HG02885 (cell line): ENCODE measurements around the gene CYP46A1.

Source experiments
- ATAC-seq: cut with Tn5 transposase; IDR thresholded peaks from one replicate; pipeline ENCODE4 v1.9.1; 2021; ENCODE audit warnings: mild to moderate bottlenecking; ENCODE audit not compliant: unreplicated experiment, poor library complexity

Gene CYP46A1

DNA sequence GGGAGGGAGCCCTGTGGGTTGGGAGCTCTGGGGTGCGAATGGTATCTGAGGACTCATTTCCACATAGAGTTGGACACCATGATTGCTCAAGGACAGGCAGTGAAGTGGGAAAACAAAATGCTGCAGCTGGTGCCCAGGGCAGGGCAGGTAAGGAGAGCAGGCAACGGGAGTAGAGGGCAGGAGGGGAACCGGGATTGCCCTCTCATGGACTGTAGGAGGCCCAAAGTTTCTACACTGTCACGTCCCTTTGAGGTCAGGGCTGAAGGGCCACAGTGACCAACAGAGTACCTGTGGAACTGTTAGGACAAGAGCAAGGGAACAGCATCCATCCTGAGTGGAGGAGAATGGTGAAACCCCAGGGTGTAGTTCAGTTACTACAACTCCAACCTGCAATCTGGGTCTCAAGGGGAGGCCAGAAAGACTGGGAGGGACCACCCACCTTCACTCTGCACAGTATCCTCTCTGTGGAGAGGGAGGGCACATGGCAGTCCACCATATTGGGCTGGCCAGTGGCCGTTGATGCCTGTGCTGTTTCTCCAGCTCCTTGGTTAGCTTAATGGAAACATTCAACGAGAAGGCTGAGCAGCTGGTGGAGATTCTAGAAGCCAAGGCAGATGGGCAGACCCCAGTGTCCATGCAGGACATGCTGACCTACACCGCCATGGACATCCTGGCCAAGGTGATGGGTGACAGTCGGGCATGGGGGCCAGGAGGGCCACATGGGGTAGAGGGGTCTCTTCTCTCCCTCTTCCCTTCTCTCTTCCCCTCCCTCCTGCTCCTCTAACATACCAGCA is 22.2 kb downstream of the CYP46A1 start:
- ATAC-seq: no peak

DNA sequence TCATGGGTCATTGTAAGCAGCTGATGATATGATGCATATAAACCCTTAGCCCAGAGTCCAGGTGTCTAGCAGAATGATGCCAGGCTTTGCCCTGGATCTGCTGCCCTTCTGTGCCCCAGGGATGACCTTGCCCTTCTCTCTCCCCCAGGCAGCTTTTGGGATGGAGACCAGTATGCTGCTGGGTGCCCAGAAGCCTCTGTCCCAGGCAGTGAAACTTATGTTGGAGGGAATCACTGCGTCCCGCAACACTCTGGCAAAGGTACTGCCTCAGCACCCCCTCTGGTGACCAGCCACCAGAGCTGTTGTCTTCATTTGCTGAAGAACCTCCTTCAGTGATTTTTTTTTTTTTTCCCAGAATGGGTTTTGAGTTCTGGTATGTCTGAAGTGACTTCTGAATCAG is 23.3 kb downstream of the CYP46A1 start:
- no peak for ATAC-seq

DNA sequence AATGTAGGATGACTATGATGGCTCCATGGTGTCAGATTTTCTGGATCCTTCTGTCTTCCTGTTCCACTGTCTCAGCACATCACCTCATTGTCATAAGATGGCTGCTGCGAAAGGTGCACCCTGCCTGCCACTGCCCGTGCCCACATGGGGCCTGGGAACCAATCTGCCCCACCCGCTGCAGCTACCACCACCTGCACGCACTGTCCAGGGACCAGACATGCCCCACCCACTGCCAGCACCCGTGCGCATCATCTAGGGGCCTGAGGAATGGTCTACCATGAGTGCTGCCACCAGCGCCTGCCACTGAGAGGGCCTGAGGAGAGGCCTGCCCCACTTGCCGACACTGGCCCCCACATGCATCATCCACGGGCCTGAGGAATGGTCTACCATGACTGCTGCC is 23.8 kb downstream of the CYP46A1 start:
- ATAC-seq: no peak

DNA sequence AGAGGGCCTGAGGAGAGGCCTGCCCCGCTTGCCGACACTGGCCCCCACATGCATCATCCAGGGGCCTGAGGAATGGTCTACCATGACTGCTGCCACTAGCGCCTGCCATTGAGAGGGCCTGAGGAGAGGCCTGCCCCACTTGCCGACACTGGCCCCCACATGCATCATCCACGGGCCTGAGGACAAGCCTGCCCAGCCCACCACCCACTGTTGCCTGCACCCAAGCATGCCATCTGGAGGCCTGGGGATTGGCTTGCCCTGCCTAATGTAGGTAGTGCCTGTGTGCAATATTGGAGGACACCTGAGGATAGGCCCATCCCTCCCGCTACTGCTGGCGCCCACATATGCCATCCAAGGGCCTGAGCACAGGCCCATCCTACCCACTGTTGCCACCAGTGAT is 24.4 kb downstream of the CYP46A1 start:
- ATAC-seq: no peak

DNA sequence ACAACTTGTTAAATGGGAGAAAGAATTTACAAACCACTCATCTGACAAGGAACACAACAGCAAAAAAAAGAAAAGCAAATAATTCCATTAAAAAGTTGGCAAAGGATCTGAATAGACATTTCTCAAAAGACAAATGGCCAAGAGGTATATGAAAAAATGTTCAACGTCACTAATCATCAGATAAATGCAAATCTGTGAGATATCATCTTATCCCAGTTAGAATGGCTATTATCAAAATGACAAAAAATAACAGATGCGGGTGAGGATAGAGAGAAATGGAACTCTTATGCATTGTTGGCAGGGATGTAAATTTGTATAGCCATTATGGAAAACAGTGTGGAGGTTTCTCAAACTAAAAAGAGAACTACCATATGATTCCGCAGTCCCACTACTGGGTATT is 29.9 kb downstream of the CYP46A1 start:
- ATAC-seq: no peak

DNA sequence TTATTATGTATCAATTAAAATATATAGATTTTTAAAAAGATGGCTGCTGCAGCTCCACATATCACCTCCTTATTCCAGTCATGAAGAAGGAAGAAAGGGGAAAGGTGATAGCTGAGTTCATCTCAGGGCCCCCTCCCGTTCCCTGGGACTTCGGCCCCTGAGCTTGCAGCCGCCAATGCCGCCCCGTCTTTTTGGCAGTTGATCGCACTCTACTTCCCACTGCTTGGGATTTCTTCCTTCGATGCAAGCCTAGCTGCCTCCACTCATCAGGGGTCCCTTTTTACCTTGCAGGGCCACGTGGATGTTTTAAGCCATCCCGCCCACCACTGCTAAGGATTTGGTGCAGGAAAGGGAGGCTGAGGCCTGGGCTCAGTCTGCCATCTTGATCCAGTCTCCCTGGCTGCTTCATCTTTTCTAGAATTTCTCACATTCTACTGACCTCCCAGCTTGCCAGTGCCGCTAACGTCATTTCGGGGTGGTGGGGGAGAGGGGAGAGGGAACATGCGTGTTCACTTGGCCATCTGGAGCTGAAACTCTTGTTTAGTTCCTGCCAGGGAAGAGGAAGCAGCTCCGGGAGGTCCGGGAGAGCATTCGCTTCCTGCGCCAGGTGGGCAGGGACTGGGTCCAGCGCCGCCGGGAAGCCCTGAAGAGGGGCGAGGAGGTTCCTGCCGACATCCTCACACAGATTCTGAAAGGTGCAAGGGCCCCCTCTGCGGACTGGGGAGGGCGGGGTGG is 31.3 kb downstream of the CYP46A1 start:
- ATAC-seq: no peak

DNA sequence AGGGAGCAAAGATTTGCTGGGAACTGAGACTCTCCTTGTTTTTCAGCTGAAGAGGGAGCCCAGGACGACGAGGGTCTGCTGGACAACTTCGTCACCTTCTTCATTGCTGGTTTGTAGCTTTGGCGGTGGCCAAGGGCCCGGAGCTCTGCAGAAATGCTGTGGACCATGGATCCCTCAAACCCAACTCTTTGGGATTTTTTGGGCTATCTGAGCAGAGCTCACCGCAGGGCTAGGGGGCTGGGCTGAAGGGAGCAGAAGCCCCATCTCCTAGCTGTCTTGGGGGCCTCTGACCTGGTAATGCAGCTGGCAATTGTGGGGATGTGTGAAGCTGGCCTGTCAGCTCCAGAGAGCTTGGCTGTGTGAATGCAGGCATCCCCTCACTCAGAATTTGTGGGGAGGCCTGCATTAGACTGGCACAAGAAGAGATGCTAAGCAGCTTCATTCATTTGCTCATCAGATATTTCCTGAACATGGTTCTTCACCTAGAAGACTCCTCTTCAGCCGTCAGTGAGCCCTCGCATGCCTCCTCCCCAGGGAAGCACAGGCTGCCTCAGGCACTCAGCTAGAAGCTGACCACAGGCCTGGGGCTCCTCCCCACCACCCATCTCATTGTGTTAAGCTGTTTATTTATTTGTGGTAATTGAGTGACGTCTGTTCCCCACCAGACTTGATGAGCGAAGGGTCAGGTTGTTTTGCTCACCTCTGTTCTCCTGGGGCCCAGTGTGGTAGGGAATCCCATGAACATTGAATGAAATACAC is 32.2 kb downstream of the CYP46A1 start:
- ATAC-seq: no peak

DNA sequence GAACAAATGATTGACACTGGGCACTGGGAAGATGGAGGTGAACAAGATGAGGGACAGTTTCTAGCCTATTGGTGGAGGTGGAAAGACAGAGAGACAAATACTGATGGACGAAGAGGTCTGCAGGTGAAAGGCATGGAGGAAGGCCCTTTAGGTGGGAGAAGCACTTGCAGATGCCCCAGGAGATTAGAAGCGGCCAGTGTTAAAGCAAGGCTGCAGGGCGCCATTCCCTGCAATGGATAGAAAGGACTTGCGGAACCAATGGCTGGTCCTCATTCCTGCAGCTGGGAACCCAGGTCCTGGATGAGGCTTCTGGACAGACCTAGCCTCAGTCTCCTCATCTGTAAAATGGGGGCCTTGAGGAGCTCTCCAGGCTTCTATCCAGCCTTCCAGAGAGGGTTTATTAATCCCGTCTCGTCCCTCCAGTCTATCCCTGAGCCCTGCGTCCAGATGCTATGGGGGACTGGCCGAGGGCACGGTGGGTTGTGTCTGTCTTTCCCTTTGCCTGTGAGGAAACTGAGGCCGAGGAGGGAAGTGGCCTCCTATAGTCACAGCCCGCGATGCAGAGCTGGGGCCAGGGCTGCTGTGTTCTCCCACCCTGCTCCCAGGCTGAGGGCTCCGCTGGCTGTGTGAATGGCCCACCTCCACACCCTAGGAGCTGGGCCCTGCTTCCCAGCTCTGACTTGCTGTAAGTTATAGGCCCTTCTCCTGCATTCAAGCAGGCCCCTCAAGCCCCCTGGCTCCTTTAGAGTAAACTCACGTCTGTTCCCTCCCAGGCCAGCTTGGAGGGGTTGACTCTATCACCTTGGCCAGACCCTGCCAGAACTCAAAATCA is 33.0 kb downstream of the CYP46A1 start:
- ATAC-seq: no peak

DNA sequence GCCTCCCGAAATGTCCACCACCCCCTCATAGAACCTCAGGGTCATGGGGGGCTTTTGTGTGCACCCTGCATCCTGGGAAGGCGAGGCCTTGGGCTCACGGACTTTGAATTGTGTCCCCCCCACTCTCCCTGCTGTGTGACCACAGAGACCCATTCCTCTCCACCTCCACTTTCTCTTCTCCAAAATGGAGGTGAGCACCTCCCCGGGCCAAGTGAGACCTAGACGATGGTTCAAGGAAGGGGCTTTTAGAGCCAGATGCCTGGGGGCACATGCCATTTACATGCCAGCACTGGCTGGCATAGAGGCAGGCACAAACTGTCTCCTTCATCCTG is 33.5 kb downstream of the CYP46A1 start:
- no peak for ATAC-seq

DNA sequence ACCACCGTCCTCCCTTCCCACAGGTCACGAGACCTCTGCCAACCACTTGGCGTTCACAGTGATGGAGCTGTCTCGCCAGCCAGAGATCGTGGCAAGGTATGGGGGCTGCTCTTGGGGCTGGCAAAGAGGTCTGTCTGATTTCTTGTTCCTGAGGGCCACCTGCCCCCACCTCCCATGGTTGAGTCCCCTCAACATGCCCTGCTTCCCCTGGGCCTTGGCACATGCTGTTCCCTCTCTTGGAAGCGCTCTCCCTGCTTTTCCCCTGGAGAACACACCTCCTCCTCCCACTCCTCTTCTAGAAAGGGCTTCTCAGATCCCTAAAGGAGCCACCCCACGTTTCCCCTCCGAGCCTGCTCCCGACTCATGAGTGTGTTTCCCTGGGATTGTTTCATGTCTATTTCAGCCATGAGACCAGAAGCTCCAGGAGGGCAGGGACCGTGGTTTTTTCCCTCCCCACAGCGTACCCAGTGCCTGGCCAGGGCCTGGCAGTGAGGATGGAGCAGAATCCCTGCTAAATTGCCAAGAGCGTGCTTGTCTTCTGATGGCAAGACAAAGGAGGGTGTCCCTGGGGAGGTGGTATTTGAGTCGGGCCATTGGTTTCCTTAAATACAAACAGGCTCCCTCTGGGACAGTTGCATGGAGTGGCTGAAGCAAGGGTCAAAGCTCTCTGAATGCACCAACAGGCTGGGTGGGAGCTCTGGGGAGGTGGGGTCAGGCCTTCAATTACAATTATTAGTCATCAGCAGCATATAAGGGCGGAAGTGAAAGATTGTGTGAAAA is 34.1 kb downstream of the CYP46A1 start:
- peak; percentile 95 for ATAC-seq

DNA sequence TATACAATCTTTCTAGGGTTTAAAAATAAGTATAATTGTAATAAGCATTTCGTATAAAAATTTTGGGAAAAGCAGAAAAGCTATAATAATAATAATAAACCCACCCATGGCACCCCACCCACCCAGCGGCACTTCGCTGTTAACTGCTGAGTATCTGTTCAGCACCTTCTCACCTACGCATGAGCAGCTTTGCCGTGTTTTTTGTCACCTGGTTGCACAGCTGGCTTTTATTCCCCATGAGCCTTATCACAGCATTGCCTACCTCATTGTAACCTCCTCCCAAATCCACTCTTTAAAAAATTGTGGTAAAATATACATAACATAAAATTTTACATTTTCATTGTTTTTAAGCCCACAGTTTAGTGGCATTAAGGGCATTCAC is 34.7 kb downstream of the CYP46A1 start:
- ATAC-seq: peak; percentile 48

DNA sequence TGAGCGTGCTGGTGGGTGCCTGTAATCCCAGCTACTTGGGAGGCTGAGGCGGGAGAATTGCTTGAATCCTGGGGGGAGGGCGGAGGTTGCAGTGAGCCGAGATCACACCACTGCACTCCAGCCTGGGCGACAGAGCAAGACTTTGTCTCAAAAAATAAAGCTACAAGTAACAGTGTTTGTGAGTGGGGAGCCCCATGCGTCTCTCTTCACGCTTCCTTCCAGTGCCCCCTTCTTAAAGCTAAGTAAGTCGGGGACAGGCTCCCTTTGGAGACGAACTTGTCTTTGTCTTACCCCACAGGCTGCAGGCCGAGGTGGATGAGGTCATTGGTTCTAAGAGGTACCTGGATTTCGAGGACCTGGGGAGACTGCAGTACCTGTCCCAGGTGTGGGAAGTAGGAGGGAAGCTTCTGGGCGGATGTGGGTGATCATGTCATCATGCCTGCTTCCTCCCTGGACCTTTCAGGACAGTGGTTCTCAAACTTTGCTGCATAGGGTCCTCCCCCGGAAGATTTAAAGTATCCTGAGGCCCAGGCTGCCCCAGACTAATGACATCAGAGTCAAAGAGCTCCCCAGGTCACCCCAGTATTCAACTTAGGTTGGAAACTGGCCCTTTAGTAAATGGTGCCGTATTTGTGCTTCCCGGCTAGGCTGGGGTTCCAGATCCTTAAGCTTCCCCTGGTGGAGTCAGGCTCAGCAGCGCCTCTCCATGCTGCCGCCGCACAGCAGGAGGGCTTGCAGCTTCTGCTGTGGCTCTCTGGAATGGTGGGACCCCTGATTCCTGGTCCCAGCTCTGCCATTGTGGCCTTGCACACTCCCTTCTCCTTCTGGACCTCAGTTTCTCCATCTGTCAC is 37.1 kb downstream of the CYP46A1 start:
- no peak for ATAC-seq

DNA sequence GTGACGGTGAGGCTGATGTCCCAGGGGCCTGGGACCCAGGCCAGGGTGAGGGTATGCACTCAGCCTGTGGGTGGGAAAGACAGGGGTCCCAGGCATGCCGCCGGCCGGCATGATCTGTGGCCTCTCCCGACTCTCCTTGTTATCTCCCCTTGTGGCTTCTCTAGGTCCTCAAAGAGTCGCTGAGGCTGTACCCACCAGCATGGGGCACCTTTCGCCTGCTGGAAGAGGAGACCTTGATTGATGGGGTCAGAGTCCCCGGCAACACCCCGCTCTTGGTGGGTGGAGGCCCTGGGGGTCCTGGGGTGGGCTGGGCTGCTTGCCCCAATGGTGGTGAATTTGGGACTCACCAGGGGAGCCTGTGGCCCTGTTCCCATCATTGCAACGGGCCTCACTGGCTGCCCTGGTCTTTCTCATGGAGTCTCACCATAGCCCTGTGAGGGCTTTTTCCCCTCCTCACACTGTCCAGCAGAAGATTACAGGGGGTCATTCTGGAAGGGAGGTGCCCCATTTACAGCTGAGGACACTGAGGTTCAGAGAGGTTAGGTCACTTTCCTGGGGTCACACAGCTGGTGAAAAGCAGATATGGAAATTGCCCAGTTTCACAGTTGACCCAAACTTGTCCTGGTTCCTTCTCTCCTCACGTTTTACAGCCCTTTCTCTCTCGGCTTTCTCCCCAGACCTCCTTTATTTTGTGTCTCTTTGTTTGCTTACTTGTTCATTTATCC is 37.9 kb downstream of the CYP46A1 start:
- ATAC-seq: no peak

DNA sequence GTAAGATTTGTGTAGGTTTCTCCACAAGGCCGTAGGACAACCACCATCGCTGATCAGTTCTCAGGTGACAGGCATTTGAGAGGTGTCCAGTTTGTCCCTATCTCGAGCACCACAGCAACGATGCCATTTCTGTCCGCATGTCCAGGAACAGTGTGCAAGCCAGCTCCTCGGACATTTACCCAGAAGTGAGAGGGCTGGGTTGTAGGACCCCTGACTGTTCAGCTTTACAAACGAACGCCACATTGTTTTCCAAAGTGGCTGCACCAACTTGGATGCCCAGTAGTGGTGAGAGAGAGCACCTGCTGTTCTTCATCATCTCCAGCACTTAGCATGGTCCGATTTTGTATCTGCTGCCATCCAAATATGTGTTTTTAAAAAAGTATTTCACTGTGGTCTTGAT is 38.6 kb downstream of the CYP46A1 start:
- no peak for ATAC-seq

DNA sequence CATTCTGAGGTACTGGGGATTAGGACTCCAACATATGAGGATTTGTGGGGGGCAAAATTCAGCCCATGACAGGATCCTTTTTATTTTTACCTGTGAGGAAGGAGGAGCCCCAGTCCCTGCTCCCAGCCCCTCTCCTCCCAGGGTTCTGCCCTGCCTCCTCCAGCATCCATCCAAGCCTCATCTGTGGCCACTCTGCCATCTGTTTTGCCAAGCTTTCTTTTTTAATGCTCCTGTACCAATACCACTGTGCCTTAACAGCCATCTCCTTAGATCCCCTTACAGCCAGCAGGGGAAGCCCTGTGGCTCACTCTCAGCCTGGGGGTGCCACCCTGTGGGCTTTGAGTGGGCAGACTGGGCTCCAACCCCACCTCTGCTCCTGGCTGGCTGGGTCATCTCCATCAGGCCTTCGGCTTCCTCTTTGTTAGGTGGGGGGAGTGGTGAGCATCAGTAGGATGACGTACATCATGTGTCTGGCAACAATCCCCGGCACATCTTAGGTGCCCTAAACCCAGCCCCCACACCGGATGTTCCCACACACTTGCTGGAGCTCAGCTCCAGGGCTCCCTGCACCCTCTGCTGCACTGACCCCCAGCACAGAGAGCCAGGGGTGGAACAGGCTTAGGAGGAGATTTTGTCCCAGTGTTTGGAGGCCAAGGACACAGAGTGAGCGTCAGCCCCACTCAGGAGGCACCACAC is 40.2 kb downstream of the CYP46A1 start:
- no peak for ATAC-seq

DNA sequence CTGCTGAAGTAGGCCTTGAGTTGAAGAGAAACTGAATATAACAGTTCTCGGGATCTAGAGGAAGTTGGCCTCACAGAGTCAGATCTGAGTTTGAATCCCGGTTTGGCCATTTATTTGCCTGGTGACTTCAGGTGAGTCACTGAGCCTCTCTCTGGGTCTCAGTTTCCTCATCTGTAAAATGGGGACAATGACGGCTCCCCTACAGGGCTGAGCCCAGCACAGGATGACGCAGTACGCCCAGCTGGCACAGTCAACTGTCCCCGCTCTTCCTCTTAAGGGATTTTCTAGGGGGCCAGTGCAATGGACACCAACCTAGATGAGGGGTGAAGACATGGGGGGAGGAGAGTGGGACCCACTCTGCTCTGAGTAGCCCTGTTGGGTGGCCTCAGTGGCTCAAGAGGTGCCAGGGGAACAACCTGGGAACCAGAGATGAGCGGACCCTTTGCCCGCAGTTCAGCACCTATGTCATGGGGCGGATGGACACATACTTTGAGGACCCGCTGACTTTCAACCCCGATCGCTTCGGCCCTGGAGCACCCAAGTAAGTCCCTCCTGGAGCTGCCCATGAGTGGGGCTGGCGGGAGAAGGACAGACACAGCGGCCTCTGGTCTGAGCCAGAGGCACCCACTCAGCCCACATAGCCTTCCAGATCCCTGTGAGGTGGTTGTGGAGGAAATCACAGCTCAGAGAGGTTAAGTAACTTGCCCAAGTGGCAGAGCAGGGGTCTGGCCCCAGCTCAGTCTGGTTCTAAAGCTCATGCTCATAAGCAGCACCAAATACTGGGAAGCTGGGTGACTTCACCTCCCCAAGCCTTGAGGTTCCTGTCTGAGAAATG is 41.1 kb downstream of the CYP46A1 start:
- ATAC-seq: no peak
